ENCODE data around the gene PRSS36.

DNA sequence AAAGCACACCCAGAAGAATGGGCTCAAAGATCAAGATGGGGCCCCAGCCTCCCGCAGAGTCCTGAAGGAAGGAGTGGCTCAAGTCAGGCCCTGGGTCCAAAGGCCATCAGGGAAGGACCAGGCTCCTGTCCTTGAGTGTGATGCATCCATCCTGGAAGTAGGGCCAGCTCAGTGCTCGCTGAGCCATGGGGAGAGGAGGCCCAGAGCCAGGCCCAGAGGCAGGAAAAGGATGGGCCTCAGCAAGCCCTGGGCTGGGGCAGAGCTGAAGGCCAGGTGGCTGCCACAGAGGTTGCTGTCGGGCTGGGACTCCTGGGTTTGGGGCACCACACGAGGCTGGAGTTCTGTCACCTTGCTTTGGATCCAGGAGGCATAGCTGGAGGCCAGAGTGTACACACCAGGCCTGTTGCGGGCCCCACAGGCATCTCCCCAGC is 18.0 kb downstream of the PRSS36 start:
- TF ChIP-seq POLR2A (IDR thresholded peaks at IDR 0.05) (no peak), POLR2AphosphoS5 (IDR thresholded peaks at IDR 0.05) (no peak), EP300 (IDR thresholded peaks at IDR 0.05) (no peak)
- TF ChIP-seq, protein P1, sequence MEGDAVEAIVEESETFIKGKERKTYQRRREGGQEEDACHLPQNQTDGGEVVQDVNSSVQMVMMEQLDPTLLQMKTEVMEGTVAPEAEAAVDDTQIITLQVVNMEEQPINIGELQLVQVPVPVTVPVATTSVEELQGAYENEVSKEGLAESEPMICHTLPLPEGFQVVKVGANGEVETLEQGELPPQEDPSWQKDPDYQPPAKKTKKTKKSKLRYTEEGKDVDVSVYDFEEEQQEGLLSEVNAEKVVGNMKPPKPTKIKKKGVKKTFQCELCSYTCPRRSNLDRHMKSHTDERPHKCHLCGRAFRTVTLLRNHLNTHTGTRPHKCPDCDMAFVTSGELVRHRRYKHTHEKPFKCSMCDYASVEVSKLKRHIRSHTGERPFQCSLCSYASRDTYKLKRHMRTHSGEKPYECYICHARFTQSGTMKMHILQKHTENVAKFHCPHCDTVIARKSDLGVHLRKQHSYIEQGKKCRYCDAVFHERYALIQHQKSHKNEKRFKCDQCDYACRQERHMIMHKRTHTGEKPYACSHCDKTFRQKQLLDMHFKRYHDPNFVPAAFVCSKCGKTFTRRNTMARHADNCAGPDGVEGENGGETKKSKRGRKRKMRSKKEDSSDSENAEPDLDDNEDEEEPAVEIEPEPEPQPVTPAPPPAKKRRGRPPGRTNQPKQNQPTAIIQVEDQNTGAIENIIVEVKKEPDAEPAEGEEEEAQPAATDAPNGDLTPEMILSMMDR (IDR thresholded peaks at IDR 0.05): no peak
